Fibroblast of skin of abdomen (primary cell): ENCODE results near the gene CRTC1.
A peak's percentile ranks its signal among the peaks of the same experiment; 100 is the strongest.
"Not testable (repeated sequence)": the region's sequence is repeated elsewhere in the genome, so short reads cannot be mapped to it uniquely, and the experiment has no call there.

ENCODE experiments used
- DNase-seq: peaks from one replicate; pipeline ENCODE4 v3.0.0-alpha.2; 2013

The CRTC1 gene

GRCh38 chr19:18669883-18670282, 13.6 kb upstream of the CRTC1 start:
- DNase-seq = no peak

- no peak for DNase-seq
Observed at GRCh38 chr19:18670312-18670711, 13.2 kb upstream of the CRTC1 start.

- DNase-seq = no peak
Observed at GRCh38 chr19:18671303-18672043, 12.0 kb upstream of the CRTC1 start.

GRCh38 chr19:18672044-18672451, 11.4 kb upstream of the CRTC1 start:
- no peak for DNase-seq

- DNase-seq = peak; percentile 31
Observed at GRCh38 chr19:18672606-18673337, 10.7 kb upstream of the CRTC1 start.

- no peak for DNase-seq
Observed at GRCh38 chr19:18674616-18675015, 8.9 kb upstream of the CRTC1 start.

- DNase-seq = no peak
Observed at GRCh38 chr19:18675779-18676178, 7.7 kb upstream of the CRTC1 start.

GRCh38 chr19:18676692-18677091, 6.8 kb upstream of the CRTC1 start:
- no peak for DNase-seq

GRCh38 chr19:18677156-18677555, 6.3 kb upstream of the CRTC1 start:
- no peak for DNase-seq

GRCh38 chr19:18680148-18680547, 3.3 kb upstream of the CRTC1 start:
- DNase-seq = not testable (repeated sequence)

GRCh38 chr19:18682807-18683108, 722 bp upstream of the CRTC1 start:
- no peak for DNase-seq

GRCh38 chr19:18683958-18684641, 620 bp downstream of the CRTC1 start:
- no peak for DNase-seq

- no peak for DNase-seq
Observed at GRCh38 chr19:18684642-18684993, 1.1 kb downstream of the CRTC1 start.

GRCh38 chr19:18685597-18686190, 2.2 kb downstream of the CRTC1 start:
- no peak for DNase-seq

GRCh38 chr19:18687740-18688465, 4.4 kb downstream of the CRTC1 start:
- DNase-seq = no peak

GRCh38 chr19:18696023-18696422, 12.5 kb downstream of the CRTC1 start:
- no peak for DNase-seq

- no peak for DNase-seq
Observed at GRCh38 chr19:18697680-18698079, 14.2 kb downstream of the CRTC1 start.

- DNase-seq = no peak
Observed at GRCh38 chr19:18698321-18699167, 15.1 kb downstream of the CRTC1 start.

- DNase-seq = no peak
Observed at GRCh38 chr19:18699403-18700054, 16.0 kb downstream of the CRTC1 start.

- peak; percentile 49 for DNase-seq
Observed at GRCh38 chr19:18700501-18701249, 17.2 kb downstream of the CRTC1 start.

- DNase-seq = no peak
Observed at GRCh38 chr19:18701250-18701608, 17.7 kb downstream of the CRTC1 start.
